Measurements from ENCODE around the gene TSC22D3. TPM values are rescaled to one million over a fixed set of nuclear protein-coding genes. Genes with fewer than 3 reads are reported as not detected.

TSC22D3 gene
- total and polyA plus RNA-seq, 7 donors = 40.5 to 551 (median 272) TPM

DNA sequence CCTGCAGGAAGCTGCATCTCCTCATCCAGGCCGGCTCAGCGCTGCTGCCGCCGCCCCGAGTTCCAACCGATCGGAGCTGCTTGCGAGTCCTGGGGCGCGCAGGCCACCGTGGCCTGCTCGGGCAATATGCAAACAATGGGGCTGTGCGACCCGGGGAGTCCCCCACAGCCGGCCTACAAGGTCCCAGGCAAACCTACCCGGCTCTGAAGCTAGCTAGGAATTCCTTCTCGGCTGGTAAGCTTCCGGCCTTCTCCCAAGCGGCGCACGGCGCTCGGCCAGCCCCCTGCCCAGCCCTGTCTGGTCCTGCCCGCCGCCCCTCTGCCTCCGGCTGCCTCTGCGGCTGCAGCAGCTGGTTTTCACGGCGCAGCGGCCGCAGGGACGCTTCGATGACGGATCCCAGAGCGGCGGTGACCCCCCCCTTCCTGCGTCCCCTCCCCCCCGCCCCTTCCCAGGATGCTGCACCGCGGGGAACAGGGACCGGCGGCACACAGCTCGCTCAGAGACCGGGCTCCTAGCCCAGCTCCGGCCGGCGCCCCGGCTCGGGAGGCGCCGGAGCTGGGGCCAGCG is 59.4 kb downstream of the TSC22D3 start:
- intact Hi-C loops (cut with DNase I) = loop anchor here (10.0 kb wide), 1 partner anchor 821 kb away; no protein-coding TSS in a partner anchor

DNA sequence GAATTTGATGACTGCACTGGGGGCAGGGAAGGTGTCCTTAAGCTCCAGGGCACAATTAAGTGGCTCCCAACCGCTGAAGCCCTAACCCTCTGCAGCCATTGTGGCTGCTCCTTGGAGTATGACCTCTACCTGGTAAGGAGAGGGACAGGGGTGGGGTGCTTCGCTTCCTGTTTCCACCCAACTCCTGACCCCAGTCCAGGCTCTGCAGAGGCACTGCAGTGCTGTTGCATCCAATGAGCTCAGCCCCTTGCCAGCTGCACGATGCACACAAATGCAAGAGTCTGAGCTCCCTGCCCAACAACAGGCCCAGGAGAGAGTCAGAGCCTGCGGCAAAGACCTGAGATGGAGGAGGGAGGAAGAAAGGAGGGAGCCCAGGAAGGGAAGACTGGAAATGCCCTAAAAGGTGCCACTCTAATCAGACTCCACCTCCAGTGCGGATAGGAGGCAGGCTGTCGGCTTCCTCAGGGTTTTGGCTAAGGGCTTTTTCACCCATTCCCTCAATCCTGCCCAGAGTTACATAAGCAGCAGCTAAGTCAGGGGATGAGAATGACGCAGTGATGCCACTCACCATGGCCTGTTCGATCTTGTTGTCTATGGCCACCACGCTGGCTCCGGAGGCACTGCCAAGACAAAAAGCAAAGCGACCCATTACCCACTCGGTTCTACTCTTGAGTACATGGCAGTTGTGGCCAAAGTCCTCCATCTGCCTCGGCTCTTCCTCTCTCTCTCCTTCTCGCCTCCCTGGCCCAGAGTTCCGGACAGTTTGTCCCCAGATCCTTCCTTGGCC is 60.1 kb downstream of the TSC22D3 start:
- Histone ChIP-seq H3K9me3 (no peaks in the 10 kb centered on the region), H3K4me1 (peaks cover 0 to 60% (median 35%) of the 10 kb centered on the region in 4 donors), H3K27me3 (no peaks in the 10 kb centered on the region), H3K27ac (peak overlapping the region; percentile 91 to 98 (median 94)), H3K4me3 (peak overlapping the region; percentile 67 to 86 (median 78)), H3K36me3 (peaks cover 13 to 33% (median 16%) of the 10 kb centered on the region in 4 donors)
- DNase-seq = no peak
- intact Hi-C loops (cut with DNase I) = loop anchor here (10.0 kb wide), 1 partner anchor 821 kb away; no protein-coding TSS in a partner anchor
- TF ChIP-seq EP300 (IDR thresholded peaks at IDR 0.05) (no peak), POLR2AphosphoS5 (IDR thresholded peaks at IDR 0.05) (peak; percentile 7 to 33 (median 28)), POLR2A (IDR thresholded peaks at IDR 0.05) (peak in 1 of 2 donors; percentile 23)
- WGBS, 2 donors = 8 to 22% methylated on average over 15 of the region's 15 CpGs

More for the DNA sequence above, 59.4 kb downstream of the TSC22D3 start:
- Histone ChIP-seq H3K27ac (peak overlapping the region; percentile 91 to 98 (median 94)), H3K36me3 (peaks cover 13 to 33% (median 16%) of the 10 kb centered on the region in 4 donors), H3K4me3 (peak overlapping the region; percentile 67 to 86 (median 78)), H3K4me1 (peaks cover 0 to 63% (median 31%) of the 10 kb centered on the region in 4 donors), H3K27me3 (no peaks in the 10 kb centered on the region), H3K9me3 (no peaks in the 10 kb centered on the region)
- DNase-seq = no peak
- WGBS, 2 donors = 0% methylated on average over 52 of the region's 52 CpGs
- TF ChIP-seq POLR2AphosphoS5 (IDR thresholded peaks at IDR 0.05) = peak in 1 of 4 donors; percentile 20
- no peak for TF ChIP-seq CTCF (IDR thresholded peaks at IDR 0.05)

DNA sequence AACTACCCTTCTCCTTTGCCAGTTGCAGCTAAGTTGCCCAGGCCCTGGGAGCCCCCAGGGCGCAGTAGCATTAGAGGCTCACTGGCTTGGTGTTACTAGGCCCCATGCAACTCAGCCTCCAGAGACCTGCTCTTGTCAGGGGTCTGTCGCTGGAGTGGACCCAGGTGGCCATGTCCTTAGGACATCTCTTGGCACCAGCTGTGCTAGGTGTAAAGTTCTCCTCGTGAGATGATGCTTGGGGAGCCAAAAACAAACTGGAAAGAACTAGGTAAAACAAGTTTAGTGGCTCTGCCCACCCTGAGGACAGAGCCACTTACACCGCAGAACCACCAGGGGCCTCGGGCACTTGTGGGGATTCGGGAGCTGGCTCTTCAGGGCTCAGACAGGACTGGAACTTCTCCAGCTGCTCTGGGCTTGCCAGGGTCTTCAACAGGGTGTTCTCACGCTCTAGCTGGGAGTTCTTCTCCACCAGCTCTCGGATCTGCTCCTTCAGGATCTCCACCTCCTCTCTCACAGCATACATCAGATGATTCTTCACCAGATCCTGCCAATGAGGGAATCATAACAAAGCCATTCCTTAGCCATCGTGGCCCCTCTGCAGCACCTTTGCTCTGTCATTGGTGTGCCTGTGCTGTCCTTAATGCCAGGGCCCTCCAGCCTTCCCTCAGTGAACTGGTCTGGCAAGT is 61.2 kb downstream of the TSC22D3 start:
- WGBS, 2 donors = 85 to 86% methylated on average over 9 of the region's 9 CpGs
- peaks cover 0 to 57% (median 35%) of the 10 kb centered on the region in 4 donors for H3K4me1 ChIP-seq
- intact Hi-C loops (cut with DNase I) = loop anchor here (10.0 kb wide), 1 partner anchor 820 kb away; no protein-coding TSS in a partner anchor

GRCh38 chrX:107713543-107714205 is 61.9 kb downstream of the TSC22D3 start:
- 80 to 83% methylated on average over 9 of the region's 9 CpGs for WGBS, 2 donors
- H3K4me1 ChIP-seq = peaks cover 0 to 50% (median 32%) of the 10 kb centered on the region in 4 donors
- H3K36me3 ChIP-seq = peaks cover 13 to 33% (median 16%) of the 10 kb centered on the region in 4 donors
- H3K4me3 ChIP-seq = peak overlapping the region; percentile 67 to 86 (median 78)
- H3K9me3 ChIP-seq = no peaks in the 10 kb centered on the region
- TF ChIP-seq POLR2AphosphoS5 (IDR thresholded peaks at IDR 0.05) = peak; percentile 15 to 49 (median 43)
- no peak for TF ChIP-seq EP300 (IDR thresholded peaks at IDR 0.05)
- TF ChIP-seq POLR2A (IDR thresholded peaks at IDR 0.05) = no peak
- peak overlapping the region; percentile 91 to 98 (median 94) for H3K27ac ChIP-seq
- intact Hi-C loops (cut with DNase I) = loop anchor here (2.0 to 10.0 kb wide), 2 partner anchors 35 to 819 kb away; no protein-coding TSS in a partner anchor
- H3K27me3 ChIP-seq = no peaks in the 10 kb centered on the region
- peak; percentile 64 for DNase-seq

More for the DNA sequence above, 61.2 kb downstream of the TSC22D3 start:
- Histone ChIP-seq H3K4me3 (peak overlapping the region; percentile 67 to 86 (median 78)), H3K27ac (peak overlapping the region; percentile 91 to 98 (median 94)), H3K9me3 (no peaks in the 10 kb centered on the region), H3K36me3 (peaks cover 13 to 33% (median 16%) of the 10 kb centered on the region in 4 donors), H3K27me3 (no peaks in the 10 kb centered on the region)
- TF ChIP-seq POLR2AphosphoS5 (IDR thresholded peaks at IDR 0.05) (peak in 3 of 4 donors; percentile 6 to 44 (median 7)), POLR2A (IDR thresholded peaks at IDR 0.05) (no peak), CTCF (IDR thresholded peaks at IDR 0.05) (peak in 1 of 4 experiments; percentile 11)
- no peak for DNase-seq

- WGBS, 2 donors = 67 to 71% methylated on average over 2 of the region's 2 CpGs
- intact Hi-C loops (cut with DNase I) = loop anchor here (2.0 to 10.0 kb wide), 2 partner anchors 34 to 818 kb away; no protein-coding TSS in a partner anchor
- peak; percentile 69 for DNase-seq
- no peak for TF ChIP-seq POLR2AphosphoS5 (IDR thresholded peaks at IDR 0.05)
- TF ChIP-seq POLR2A (IDR thresholded peaks at IDR 0.05) = no peak
- TF ChIP-seq EP300 (IDR thresholded peaks at IDR 0.05) = no peak
- TF ChIP-seq CTCF (IDR thresholded peaks at IDR 0.05) = no peak
- H3K4me1 ChIP-seq = peaks cover 0 to 46% (median 31%) of the 10 kb centered on the region in 4 donors
- H3K4me3 ChIP-seq = peak overlapping the region; percentile 67 to 86 (median 78)
- peak overlapping the region; percentile 91 to 98 (median 94) for H3K27ac ChIP-seq
- peaks cover 13 to 33% (median 16%) of the 10 kb centered on the region in 4 donors for H3K36me3 ChIP-seq
- H3K9me3 ChIP-seq = no peaks in the 10 kb centered on the region
- no peaks in the 10 kb centered on the region for H3K27me3 ChIP-seq
Measured at GRCh38 chrX:107713203-107713542, 62.4 kb downstream of the TSC22D3 start.
